Activated naive CD8-positive, alpha-beta T cell treated with anti-CD3 and anti-CD28 coated beads, Interleukin-2, amount 50 U/mL, for 24 hours (primary cell): ENCODE measurements around the gene FOXL3.
A peak's percentile ranks its signal among the peaks of the same experiment; 100 is the strongest.
"Not testable (repeated sequence)": the region's sequence is repeated elsewhere in the genome, so short reads cannot be mapped to it uniquely, and the experiment has no call there.

Source experiments
- ATAC-seq: fragments of 150-1000 bp; cut with Tn5 transposase; one replicate; pipeline ENCODE4 v1.10.0; 2021
- DNase-seq: peaks from one replicate; pipeline ENCODE4 v3.0.0; 2021
- H3K27ac Mint-ChIP-seq: one replicate; pipeline ENCODE4 v1.8.0; 2021; ENCODE audit warnings: mild to moderate bottlenecking, mixed read lengths
- H3K27me3 Mint-ChIP-seq: one replicate; pipeline ENCODE4 v1.8.0; 2021; ENCODE audit warnings: mixed read lengths
- H3K36me3 Mint-ChIP-seq: one replicate; pipeline ENCODE4 v1.8.0; 2021; ENCODE audit warnings: low read depth, mixed read lengths
- H3K4me1 Mint-ChIP-seq: one replicate; pipeline ENCODE4 v1.8.0; 2021; ENCODE audit warnings: mixed read lengths
- H3K4me3 Mint-ChIP-seq: one replicate; pipeline ENCODE4 v1.8.0; 2021; ENCODE audit warnings: mild to moderate bottlenecking, moderate library complexity, mixed read lengths
- H3K9me3 Mint-ChIP-seq: one replicate; pipeline ENCODE4 v1.8.0; 2021; ENCODE audit warnings: mixed read lengths

Gene FOXL3

GRCh38 chr7:334618-335357, 44.8 kb downstream of the FOXL3 start:
- Mint-ChIP-seq H3K4me1 (peaks cover 3% of the 10 kb centered on the region), H3K9me3 (peaks cover 9% of the 10 kb centered on the region), H3K27me3 (peaks cover 1% of the 10 kb centered on the region), H3K27ac (peak overlapping the region; percentile 59), H3K36me3 (no peaks in the 10 kb centered on the region), H3K4me3 (no peak overlapping the region)
- ATAC-seq (no peak), DNase-seq (no peak)

- no peak overlapping the region for H3K4me3 Mint-ChIP-seq
- H3K4me1 Mint-ChIP-seq, result peaks cover 3% of the 10 kb centered on the region
- H3K27me3 Mint-ChIP-seq, result peaks cover 1% of the 10 kb centered on the region
- DNase-seq (no peak), ATAC-seq (no peak)
- H3K27ac Mint-ChIP-seq, result peak overlapping the region; percentile 59
- peaks cover 9% of the 10 kb centered on the region for H3K9me3 Mint-ChIP-seq
- no peaks in the 10 kb centered on the region for H3K36me3 Mint-ChIP-seq
Measured at GRCh38 chr7:335358-336148, 45.6 kb downstream of the FOXL3 start.

- H3K36me3 Mint-ChIP-seq, H3K27me3 Mint-ChIP-seq, H3K9me3 Mint-ChIP-seq, DNase-seq, H3K4me1 Mint-ChIP-seq, H3K4me3 Mint-ChIP-seq, ATAC-seq, H3K27ac Mint-ChIP-seq: not testable (repeated sequence)
Measured at GRCh38 chr7:336149-336533, 46.2 kb downstream of the FOXL3 start.

DNA sequence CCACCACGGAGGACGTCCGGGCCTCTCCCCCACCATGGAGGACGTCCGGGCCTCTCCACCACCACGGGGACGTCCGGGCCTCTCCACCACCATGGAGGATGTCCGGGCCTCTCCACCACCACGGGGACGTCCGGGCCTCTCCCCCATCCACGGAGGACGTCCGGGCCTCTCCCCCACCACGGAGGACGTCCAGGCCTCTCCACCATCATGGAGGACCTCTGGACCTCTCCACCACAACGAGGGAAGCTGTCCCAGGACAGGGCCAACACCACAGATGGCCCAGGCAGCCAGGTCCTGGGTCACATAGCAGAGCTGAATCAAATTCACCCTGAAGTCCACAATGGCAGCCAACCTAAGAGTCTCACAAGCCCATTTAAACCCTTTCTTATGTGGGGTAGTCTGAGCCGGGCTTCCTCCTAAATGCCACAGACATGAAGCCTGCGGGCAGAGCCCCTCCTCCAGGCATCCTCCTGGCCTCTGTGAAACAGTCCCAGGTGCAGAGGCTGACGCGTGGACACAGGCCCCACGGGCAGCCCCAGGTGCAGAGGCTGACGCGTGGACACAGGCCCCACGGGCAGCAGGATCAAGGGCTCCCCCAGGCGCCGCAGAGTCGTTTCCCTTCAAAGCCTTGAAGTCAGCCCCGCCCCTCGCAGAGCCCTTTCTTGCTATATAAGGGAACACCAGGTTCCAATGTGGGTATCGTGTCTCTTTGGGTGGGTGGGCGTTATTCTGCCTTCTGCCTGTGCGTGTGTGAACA, 47.0 kb downstream of the FOXL3 start:
- peaks cover 9% of the 10 kb centered on the region for H3K9me3 Mint-ChIP-seq
- ATAC-seq (no peak), DNase-seq (no peak)
- H3K4me1 Mint-ChIP-seq, result peaks cover 3% of the 10 kb centered on the region
- H3K27ac Mint-ChIP-seq, result no peak overlapping the region
- H3K36me3 Mint-ChIP-seq, result no peaks in the 10 kb centered on the region
- H3K4me3 Mint-ChIP-seq, result no peak overlapping the region
- no peaks in the 10 kb centered on the region for H3K27me3 Mint-ChIP-seq

DNA sequence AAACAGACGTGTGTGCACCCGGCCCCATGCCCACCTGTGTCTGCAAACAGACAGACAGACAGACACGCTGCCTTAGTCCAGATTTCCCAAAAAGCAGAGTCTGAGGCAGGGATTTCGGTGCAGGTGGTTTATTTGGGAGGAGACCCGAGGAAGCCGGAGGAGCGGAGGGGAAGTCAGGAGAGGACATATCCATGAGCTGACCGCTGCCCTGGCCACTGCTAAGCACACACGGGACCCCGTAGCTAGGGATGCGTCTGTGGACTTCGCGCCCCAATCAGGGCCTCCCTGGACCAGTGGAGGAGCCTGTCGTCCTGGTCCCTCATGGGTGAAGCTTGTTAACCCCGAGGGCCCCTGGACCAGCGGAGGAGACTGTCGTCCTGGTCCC, 47.6 kb downstream of the FOXL3 start:
- no peak overlapping the region for H3K27ac Mint-ChIP-seq
- no peak for DNase-seq
- ATAC-seq, result no peak

GRCh38 chr7:338295-339061, 48.5 kb downstream of the FOXL3 start:
- Mint-ChIP-seq H3K27me3 (no peaks in the 10 kb centered on the region), H3K4me1 (peaks cover 3% of the 10 kb centered on the region), H3K4me3 (no peak overlapping the region), H3K9me3 (peaks cover 9% of the 10 kb centered on the region), H3K27ac (no peak overlapping the region), H3K36me3 (no peaks in the 10 kb centered on the region)
- no peak for ATAC-seq
- no peak for DNase-seq

More for the DNA sequence above, 47.6 kb downstream of the FOXL3 start:
- Mint-ChIP-seq H3K27me3 (no peaks in the 10 kb centered on the region), H3K4me1 (peaks cover 3% of the 10 kb centered on the region), H3K4me3 (no peak overlapping the region), H3K9me3 (peaks cover 9% of the 10 kb centered on the region), H3K36me3 (no peaks in the 10 kb centered on the region)

DNA sequence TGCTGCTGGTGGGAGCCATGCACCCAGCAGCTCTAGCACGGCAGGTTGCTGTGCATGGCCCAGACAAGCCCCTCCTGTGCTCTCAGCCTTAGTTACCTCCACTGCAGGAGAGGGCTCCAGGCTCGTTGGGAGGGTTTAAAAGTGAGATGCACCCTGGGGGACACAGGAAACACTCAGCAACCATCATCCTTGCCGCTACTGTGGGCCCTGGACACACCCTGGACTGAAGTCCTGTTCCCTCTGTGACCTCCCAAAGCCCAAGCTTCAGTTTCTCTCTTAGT, 49.0 kb downstream of the FOXL3 start:
- H3K4me3 Mint-ChIP-seq, result no peak overlapping the region
- no peaks in the 10 kb centered on the region for H3K27me3 Mint-ChIP-seq
- peaks cover 9% of the 10 kb centered on the region for H3K9me3 Mint-ChIP-seq
- peaks cover 3% of the 10 kb centered on the region for H3K4me1 Mint-ChIP-seq
- no peak overlapping the region for H3K27ac Mint-ChIP-seq
- no peak for ATAC-seq
- no peak for DNase-seq
- H3K36me3 Mint-ChIP-seq, result no peaks in the 10 kb centered on the region

- no peak for DNase-seq
- peaks cover 6% of the 10 kb centered on the region for H3K9me3 Mint-ChIP-seq
- no peak overlapping the region for H3K27ac Mint-ChIP-seq
- no peak for ATAC-seq
- no peaks in the 10 kb centered on the region for H3K27me3 Mint-ChIP-seq
- H3K4me1 Mint-ChIP-seq, result peaks cover 3% of the 10 kb centered on the region
- no peak overlapping the region for H3K4me3 Mint-ChIP-seq
- H3K36me3 Mint-ChIP-seq, result no peaks in the 10 kb centered on the region
Measured at GRCh38 chr7:339696-340095, 49.7 kb downstream of the FOXL3 start.

GRCh38 chr7:340200-340937, 50.4 kb downstream of the FOXL3 start:
- no peaks in the 10 kb centered on the region for H3K36me3 Mint-ChIP-seq
- no peaks in the 10 kb centered on the region for H3K9me3 Mint-ChIP-seq
- ATAC-seq (no peak), DNase-seq (no peak)
- no peak overlapping the region for H3K27ac Mint-ChIP-seq
- no peaks in the 10 kb centered on the region for H3K27me3 Mint-ChIP-seq
- H3K4me1 Mint-ChIP-seq, result no peaks in the 10 kb centered on the region
- no peak overlapping the region for H3K4me3 Mint-ChIP-seq
